Spleen (tissue), 11 donors: ENCODE results near the gene PTRHD1. TPM values are rescaled to one million over a fixed set of nuclear protein-coding genes. Genes with fewer than 3 reads are reported as not detected.

Source experiments
- DNase-seq: peaks from one replicate; pipeline ENCODE4 v3.0.0-alpha.2; 2020
- H3K27ac ChIP-seq, 8 donors: fragments of 200-600 bp; sonication (generic) in 7 of 8; 1 replicate in 4 of 8; 2 replicates in 4 of 8; pipeline versions ENCODE4 v1.5.0 to v1.8.0; 2016 to 2021; ENCODE audit warnings: inconsistent platforms in 4 of 8, mild to moderate bottlenecking in 4 of 8, moderate library complexity in 1 of 8
- H3K27me3 ChIP-seq, 7 donors: fragments of 200-600 bp; sonication (generic) in 6 of 7; replicated peaks in 1 of 7; 1 replicate in 4 of 7; 2 replicates in 3 of 7; pipeline versions ENCODE4 v1.5.0 to v1.8.0; 2016 to 2021; ENCODE audit warnings: inconsistent platforms in 3 of 7, mild to moderate bottlenecking in 1 of 7
- H3K36me3 ChIP-seq, 6 donors: fragments of 200-600 bp; sonication (generic) in 5 of 6; 1 replicate in 4 of 6; 2 replicates in 2 of 6; pipeline versions ENCODE4 v1.5.0 to v1.8.0; 2016 to 2021; ENCODE audit warnings: inconsistent platforms in 2 of 6
- H3K4me1 ChIP-seq, 6 donors: fragments of 200-600 bp; sonication (generic) in 5 of 6; 1 replicate in 3 of 6; 2 replicates in 3 of 6; pipeline versions ENCODE4 v1.5.0 to v1.8.0; 2016 to 2021; ENCODE audit warnings: inconsistent platforms in 3 of 6
- H3K4me3 ChIP-seq, 8 donors: fragments of 200-600 bp; sonication (generic) in 7 of 8; 1 replicate in 4 of 8; 2 replicates in 4 of 8; pipeline versions ENCODE4 v1.5.0 to v1.8.0; 2016 to 2021; ENCODE audit warnings: inconsistent platforms in 4 of 8, mild to moderate bottlenecking in 4 of 8, moderate library complexity in 2 of 8
- H3K9me3 ChIP-seq, 8 donors: fragments of 200-600 bp; sonication (generic) in 7 of 8; 1 replicate in 4 of 8; 2 replicates in 4 of 8; pipeline versions ENCODE4 v1.5.0 to v1.8.0; 2016 to 2021; ENCODE audit warnings: inconsistent platforms in 4 of 8
- CTCF ChIP-seq, 11 experiments: fragments of 200-600 bp in 7 of 11; fragments of 450-650 bp in 4 of 11; sonication (generic) in 4 of 11; IDR thresholded peaks in 8 of 11; conservative IDR thresholded peaks in 3 of 11; 1 replicate in 7 of 11; 2 replicates in 4 of 11; pipeline versions ENCODE4 v1.4.0 to v1.8.0; 2016 to 2021; ENCODE audit warnings: antibody characterized with exemption in 11 of 11, inconsistent platforms in 4 of 11, mild to moderate bottlenecking in 1 of 11
- POLR2A ChIP-seq, 3 donors: fragments of 450-650 bp; IDR thresholded peaks; one replicate each; pipeline ENCODE4 v1.5.1; 2017; ENCODE audit warnings: antibody characterized with exemption in 3 of 3, mild to moderate bottlenecking in 1 of 3
- POLR2AphosphoS5 ChIP-seq, 3 donors: sonication (generic); formaldehyde crosslinking; IDR thresholded peaks; one replicate each; pipeline ENCODE4 v1.5.1; 2017; ENCODE audit warnings: antibody characterized with exemption in 3 of 3
- WGBS, 5 donors: extraction: QIAGEN DNeasy Blood & Tissue Kit in 3 of 5; methylation state at CpG; one replicate each; pipeline versions ENCODE4 v1.1.5 to v1.1.7; 2013 to 2018; 5-methylcytosine and 5-hydroxymethylcytosine counted together
- intact Hi-C: fragments of 100-400 bp; cut with DNase I; formaldehyde crosslinking; loops from one replicate; pipeline ENCODE4 v1.15.0; 2023; ENCODE audit warnings: low total_unique reads
- polyA plus RNA-seq, 3 donors: library from polyadenylated mRNA; stranded (reverse); fragments of 200-250 nt; gene quantifications; one replicate each; pipeline ENCODE4 v1.2.1, GENCODE V29; 2013
- total RNA-seq, 7 donors: library from RNA; depleted of rRNA in 3 of 7; stranded (reverse); fragments of >200 nt in 3 of 7; fragmentation: NEBNext Ultra II Directional in 4 of 7; extraction: Animal tissue kit (Norgen Biotek cat#: 25700) in 4 of 7; gene quantifications; one replicate each; pipeline versions ENCODE4 v1.1.0 to v1.2.1, GENCODE V29; 2016 to 2021
- donor health status: healthy with polysubstance abuse.
- donor health status: DM: no; HTN: no; CAD: no; lungs with moderate emphysema.
- donor health status: DM: no; HTN: no; CAD: no.
- donor health status: Bipolar disorder and iron deficiency.
- donor health status: healthy.
- donor health status: DM: no; HTN: no; CAD: no.
- donor health status: DM: yes; HTN: yes; CAD: no.

Gene PTRHD1
- total and polyA plus RNA-seq, 10 donors = 11.0 to 42.0 (median 23.9) TPM

- no peak for TF ChIP-seq POLR2AphosphoS5 (IDR thresholded peaks at IDR 0.05)
- TF ChIP-seq POLR2A (IDR thresholded peaks at IDR 0.05) = no peak
- no peak for TF ChIP-seq CTCF (IDR thresholded peaks at IDR 0.05 in 8 of 11, conservative IDR thresholded peaks at IDR 0.05 in 3 of 11)
- no peak overlapping the region for H3K27ac ChIP-seq
- no peak overlapping the region for H3K4me3 ChIP-seq
- no peaks in the 10 kb centered on the region for H3K27me3 ChIP-seq
- intact Hi-C loops = no loop called here
- 70 to 88% (median 76%) methylated on average over 8 to 9 of the region's 9 CpGs for WGBS, 5 donors
- no peaks in the 10 kb centered on the region for H3K9me3 ChIP-seq
- peak; percentile 50 for DNase-seq
- peaks cover 0 to 98% (median 42%) of the 10 kb centered on the region in 6 donors for H3K36me3 ChIP-seq
- H3K4me1 ChIP-seq = peaks cover 0 to 8% (median 0%) of the 10 kb centered on the region in 6 donors
Observed at GRCh38 chr2:24818721-24819167, 25.6 kb upstream of the PTRHD1 start.

- 87 to 93% (median 90%) methylated on average over 4 of the region's 4 CpGs for WGBS, 5 donors
- TF ChIP-seq POLR2A (IDR thresholded peaks at IDR 0.05) (no peak), CTCF (IDR thresholded peaks at IDR 0.05 in 8 of 11, conservative IDR thresholded peaks at IDR 0.05 in 3 of 11) (no peak), POLR2AphosphoS5 (IDR thresholded peaks at IDR 0.05) (no peak)
- no peaks in the 10 kb centered on the region for H3K9me3 ChIP-seq
- H3K27me3 ChIP-seq = no peaks in the 10 kb centered on the region
- no peak overlapping the region for H3K4me3 ChIP-seq
- intact Hi-C loops = no loop called here
- DNase-seq = no peak
- no peak overlapping the region for H3K27ac ChIP-seq
- peaks cover 0 to 88% (median 37%) of the 10 kb centered on the region in 6 donors for H3K36me3 ChIP-seq
- peaks cover 0 to 8% (median 0%) of the 10 kb centered on the region in 6 donors for H3K4me1 ChIP-seq
Observed at GRCh38 chr2:24816884-24817283, 23.7 kb upstream of the PTRHD1 start.

- H3K36me3 ChIP-seq = peaks cover 0 to 83% (median 34%) of the 10 kb centered on the region in 6 donors
- DNase-seq = no peak
- peaks cover 0 to 8% (median 0%) of the 10 kb centered on the region in 6 donors for H3K4me1 ChIP-seq
- intact Hi-C loops = no loop called here
- TF ChIP-seq POLR2A (IDR thresholded peaks at IDR 0.05) (no peak), CTCF (IDR thresholded peaks at IDR 0.05 in 8 of 11, conservative IDR thresholded peaks at IDR 0.05 in 3 of 11) (no peak), POLR2AphosphoS5 (IDR thresholded peaks at IDR 0.05) (no peak)
- H3K9me3 ChIP-seq = no peaks in the 10 kb centered on the region
- H3K27ac ChIP-seq = no peak overlapping the region
- no peaks in the 10 kb centered on the region for H3K27me3 ChIP-seq
- no peak overlapping the region for H3K4me3 ChIP-seq
- 95 to 98% (median 97%) methylated on average over 6 of the region's 6 CpGs for WGBS, 5 donors
Observed at GRCh38 chr2:24816404-24816803, 23.2 kb upstream of the PTRHD1 start.

- 90 to 98% (median 96%) methylated on average over 4 of the region's 4 CpGs for WGBS, 5 donors
- no peak for TF ChIP-seq POLR2A (IDR thresholded peaks at IDR 0.05)
- TF ChIP-seq CTCF (IDR thresholded peaks at IDR 0.05 in 8 of 11, conservative IDR thresholded peaks at IDR 0.05 in 3 of 11) = no peak
- no peak for TF ChIP-seq POLR2AphosphoS5 (IDR thresholded peaks at IDR 0.05)
- DNase-seq = no peak
- no peaks in the 10 kb centered on the region for H3K9me3 ChIP-seq
- H3K4me3 ChIP-seq = no peak overlapping the region
- H3K27me3 ChIP-seq = no peaks in the 10 kb centered on the region
- intact Hi-C loops = no loop called here
- peaks cover 0 to 8% (median 0%) of the 10 kb centered on the region in 6 donors for H3K4me1 ChIP-seq
- H3K36me3 ChIP-seq = peaks cover 0 to 71% (median 24%) of the 10 kb centered on the region in 6 donors
- no peak overlapping the region for H3K27ac ChIP-seq
Observed at GRCh38 chr2:24815171-24815570, 22.0 kb upstream of the PTRHD1 start.
